ENCODE measurements around the gene TOPORS.
A peak's percentile ranks its signal among the peaks of the same experiment; 100 is the strongest.
"Not testable (repeated sequence)": the region's sequence is repeated elsewhere in the genome, so short reads cannot be mapped to it uniquely, and the experiment has no call there.

The TOPORS gene

DNA sequence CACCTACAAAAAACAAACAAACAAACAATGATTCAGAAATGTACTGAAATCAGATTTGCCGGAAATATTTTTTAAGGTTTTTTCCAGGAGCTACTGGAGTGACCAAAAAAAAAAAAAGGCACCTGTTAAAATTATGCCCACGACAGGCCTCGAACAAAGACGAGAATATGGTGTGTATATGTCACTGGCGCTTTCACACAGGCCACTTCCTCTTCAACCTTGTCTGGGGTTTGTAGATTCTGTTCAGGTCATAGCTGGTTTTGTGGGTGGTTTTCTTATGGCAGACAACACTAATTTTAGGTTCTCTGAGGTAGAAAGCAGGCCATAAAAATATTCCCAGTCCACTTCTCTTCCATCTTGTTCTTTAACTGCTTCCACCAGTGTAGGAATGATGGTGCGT, 13.6 kb upstream of the TOPORS start:
- DNase-seq = no peak

DNA sequence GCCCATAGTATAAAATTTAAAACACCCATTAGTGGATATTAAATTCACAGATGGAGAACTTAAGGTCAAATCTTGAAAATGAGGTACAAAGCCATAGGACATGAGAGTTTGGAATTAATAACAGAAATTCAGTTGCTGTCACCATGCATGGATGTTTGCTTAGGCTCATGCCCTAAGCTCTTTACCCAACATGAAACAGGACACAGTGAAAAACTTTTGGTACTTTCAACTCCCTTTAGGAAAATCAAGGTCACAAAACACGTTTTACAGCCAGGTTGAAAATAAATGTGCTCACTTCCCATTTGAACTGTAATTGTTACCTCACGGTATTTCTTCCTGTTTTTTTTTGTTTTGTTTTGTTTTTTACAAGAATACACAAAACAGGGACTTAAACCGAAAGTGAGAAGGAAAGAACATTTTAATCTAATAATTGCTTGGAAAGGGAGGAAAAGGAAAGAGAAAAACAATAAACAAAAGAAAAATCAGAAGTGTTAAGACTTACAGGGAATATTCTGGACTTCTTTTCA, 6.1 kb upstream of the TOPORS start:
- no peak for DNase-seq

DNA sequence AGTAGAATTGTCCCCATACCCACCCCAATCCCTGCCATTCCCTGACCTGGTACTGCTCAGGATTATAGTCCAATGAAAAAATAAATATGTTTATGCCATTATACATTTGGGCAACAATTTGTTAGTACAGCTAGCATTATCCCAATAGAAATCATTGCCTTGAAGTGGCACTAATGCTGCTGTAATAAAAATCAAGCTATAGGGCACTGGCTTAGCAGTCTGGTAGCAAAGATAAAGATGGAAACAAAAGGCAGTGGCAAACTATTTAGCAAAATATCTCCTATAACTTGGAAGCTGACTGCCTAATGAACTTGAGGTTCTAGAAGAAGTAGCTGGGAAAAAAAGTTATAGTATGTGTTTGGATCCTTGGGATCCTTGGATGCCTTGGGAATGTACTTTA, 2.2 kb upstream of the TOPORS start:
- no peak for DNase-seq

DNA sequence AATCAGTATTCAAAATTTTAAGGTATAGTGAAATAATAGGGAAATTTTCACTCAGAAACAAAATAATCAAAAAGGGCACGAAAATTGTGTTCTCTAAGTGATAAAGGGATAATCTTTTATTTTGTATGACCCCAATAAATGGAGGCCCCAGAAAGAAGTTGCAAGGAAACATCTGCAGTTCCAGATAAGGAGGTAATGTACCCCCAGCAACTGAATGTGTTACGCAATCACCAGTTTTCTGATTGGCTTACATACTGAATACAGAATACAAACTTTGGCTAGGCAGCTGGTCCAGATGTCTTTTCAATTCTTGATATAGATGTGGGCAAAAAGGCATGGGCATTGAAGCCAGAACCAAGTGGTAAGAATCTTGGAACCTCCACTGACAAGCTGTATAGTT, 1.7 kb upstream of the TOPORS start:
- no peak for DNase-seq

DNA sequence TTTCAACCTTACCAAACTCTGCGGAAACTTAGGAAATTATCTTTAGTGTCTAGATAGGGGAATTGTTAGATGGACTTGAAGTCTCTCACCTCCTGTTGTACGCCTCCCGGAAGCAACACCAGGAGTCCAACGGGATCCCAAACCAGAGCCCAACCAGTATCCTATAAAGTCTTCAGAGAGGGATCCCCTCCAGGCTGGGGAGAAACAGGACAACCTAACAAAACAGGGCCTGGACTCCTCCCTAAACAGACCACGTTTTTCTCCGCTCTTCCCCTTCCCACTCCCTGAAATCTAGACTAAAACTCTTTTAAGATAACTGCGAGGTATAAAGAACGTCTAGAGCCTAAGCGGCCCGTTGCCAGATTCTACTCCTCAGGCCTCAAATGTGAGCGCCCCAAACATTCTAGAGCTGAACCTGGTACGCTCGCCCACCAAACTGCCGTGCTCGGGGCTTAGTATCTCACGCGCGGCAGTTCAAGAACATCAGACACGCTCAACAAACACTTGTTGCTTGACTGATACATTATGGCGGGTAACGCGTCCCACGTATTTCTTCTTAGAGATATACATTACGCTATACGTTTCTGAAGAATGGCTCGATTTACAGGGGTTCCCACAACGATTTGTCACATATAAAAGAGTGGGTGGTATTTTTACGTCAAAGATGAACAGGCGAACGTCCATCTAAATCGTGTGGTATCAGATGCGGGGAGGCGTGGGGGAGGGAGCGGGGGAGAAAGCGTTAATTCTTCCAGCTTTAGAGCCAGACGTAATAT, 922 bp downstream of the TOPORS start:
- DNase-seq = peak; percentile 41 to 56

DNA sequence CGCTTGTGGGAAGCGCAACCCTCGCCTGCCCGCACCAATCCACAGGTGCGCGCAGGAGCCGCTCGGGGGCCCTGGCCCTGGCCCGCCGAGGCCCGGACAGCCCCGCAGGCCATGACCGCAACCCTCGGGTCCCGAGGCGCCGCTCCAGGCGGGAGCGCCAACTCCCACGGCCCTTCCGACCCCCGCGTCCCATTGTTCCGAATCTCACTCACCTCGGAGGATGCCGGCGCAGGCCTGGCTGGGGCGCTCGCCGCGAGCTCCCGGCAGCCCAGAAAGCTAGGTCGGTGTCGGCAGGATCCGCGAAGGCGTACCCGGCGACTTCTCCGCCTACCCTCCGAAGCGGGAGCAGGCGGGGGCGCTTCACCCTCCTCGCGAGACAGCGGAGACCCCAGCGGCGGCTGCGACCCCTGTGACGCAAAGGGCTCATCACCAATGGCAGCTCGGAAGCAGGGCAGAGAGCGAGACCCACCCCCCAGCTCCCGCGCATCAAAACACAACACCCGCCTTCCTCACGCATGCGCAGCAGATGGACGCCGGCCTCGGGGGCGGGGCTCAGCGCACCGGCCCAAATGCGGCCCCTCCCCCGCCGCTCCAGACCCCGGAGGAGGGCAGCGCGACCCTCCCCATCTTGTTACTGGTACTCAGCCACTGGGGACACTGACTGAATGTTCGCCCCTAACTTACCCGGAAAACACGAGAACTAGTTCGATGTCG, 1.7 kb downstream of the TOPORS start:
- DNase-seq = peak; percentile 97

DNA sequence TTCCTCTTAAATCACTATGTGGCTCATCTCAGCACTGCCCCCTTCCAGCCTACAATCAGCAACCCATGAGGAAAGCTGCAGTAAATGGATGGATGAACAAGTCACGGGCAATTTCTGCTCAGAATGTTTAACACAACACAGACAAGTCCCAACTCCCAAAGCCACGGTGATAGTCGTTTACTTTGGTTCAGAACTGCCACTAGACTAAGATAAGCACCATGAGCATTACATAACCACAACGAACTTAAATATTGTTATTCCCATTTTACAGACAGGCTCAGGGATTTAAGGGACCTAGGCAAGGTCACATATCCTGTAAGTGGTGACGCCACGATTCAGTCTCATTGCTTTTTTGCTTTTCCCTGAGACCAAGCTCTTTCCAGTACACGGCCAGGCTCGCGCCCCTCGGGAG, 2.2 kb downstream of the TOPORS start:
- DNase-seq = peak in 1 of 2 donors; percentile 7

DNA sequence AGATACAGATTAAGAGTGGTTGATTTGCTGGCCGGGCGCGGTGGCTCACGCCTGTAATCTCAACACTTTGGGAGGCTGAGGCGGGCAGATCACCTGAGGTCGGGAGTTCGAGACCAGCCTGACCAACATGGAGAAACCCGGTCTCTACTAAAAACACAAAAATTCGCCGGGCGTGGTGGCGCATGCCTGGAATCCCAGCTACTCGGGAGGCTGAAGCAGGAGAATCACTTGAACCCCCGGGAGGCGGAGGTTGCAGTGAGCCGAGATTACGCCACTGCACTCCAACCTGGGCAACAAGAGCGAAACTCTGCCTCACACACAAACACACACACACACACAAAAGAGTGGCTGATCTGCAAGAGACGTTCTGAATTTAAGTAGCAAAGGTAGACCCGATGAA, 4.2 kb downstream of the TOPORS start:
- DNase-seq = not testable (repeated sequence)

DNA sequence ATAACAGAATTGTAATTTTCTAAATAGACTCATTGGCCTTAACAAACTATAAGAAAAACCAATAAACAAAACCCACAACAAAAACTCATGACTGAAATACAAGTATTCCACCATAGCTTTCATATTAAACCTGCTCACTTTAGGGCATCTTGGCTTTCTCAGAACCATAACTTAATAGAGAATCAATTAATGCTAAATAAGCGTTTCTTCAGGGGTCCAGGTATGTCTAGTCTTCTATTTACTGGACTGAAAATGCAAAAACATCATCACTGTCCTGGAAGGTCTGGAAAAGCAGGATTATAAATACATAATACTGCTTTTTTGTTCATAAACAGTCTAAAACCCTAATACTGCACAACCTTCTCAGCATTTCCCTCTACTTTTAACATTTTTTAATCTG, 6.5 kb downstream of the TOPORS start:
- DNase-seq = no peak

DNA sequence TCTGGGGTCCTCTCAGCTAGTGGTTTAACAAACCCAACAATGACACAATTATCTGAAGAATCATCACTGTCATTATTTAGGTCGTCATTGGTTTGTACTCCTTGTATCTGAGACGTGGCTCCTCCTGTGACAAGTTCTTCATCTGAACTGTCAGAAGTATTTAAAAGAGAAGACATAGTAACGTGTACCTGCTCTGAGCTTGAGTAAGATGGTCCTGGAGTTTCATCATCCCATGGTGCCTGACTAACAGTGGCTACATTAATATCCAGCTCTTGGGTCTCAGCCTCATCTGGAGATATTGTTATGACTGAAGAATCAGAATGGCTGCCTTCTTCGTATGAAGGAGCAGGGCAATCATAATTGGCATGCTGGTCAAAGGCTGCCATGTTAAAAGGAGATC, 9.3 kb downstream of the TOPORS start:
- DNase-seq = no peak

DNA sequence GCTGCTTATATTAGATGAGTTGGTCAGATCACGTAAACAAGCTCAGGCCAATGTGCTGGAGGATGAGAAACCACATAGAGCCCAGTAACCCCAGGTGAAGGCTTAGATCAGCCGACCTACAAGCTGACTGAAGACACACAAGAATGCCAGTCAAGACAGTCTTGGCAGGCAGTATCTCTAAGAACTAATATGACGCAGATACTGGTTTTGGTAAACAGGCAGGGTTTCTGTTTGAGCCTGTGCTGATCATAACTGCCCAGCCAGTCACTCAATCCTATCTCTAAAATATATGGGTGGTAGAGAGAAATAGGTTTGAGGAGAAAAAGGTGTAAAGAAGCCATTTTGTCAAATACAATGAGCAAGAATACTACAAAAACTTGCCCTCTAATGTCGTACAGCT, 18.6 kb downstream of the TOPORS start:
- no peak for DNase-seq

DNA sequence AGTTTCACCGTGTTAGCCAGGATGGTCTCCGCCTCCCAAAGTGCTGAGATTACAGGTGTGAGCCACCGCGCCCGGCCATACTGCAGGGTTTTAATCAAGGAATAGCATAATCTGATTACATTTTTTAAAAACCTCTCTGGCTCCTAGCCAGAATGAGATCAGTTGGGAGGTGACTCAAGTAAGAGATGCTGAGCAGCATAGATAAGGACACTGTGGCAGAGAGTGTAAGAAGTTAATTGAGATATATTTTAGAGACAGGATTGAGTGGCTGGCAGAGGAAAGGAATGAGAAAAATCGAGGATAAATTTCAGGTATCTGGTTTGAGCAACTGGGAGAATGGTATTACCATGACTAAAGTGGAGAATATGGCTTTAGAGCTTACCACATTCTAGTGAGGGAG, 19.1 kb downstream of the TOPORS start:
- DNase-seq = no peak

DNA sequence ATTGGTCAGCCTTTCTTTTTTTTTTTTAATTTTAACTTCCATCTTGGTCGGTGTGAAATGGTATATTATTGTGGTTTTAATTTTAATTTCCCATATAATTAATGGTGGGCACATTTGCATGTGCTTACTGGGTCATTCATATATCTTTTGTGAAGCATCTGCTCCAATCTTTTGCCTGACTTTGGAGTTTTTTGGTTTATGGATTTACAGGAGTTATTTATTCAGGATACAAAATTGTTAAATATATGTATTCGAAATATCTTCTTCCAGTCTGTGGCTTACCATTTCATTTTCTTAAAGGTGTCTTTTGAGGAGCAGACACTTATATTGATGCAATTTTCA, 25.7 kb downstream of the TOPORS start:
- DNase-seq = no peak

DNA sequence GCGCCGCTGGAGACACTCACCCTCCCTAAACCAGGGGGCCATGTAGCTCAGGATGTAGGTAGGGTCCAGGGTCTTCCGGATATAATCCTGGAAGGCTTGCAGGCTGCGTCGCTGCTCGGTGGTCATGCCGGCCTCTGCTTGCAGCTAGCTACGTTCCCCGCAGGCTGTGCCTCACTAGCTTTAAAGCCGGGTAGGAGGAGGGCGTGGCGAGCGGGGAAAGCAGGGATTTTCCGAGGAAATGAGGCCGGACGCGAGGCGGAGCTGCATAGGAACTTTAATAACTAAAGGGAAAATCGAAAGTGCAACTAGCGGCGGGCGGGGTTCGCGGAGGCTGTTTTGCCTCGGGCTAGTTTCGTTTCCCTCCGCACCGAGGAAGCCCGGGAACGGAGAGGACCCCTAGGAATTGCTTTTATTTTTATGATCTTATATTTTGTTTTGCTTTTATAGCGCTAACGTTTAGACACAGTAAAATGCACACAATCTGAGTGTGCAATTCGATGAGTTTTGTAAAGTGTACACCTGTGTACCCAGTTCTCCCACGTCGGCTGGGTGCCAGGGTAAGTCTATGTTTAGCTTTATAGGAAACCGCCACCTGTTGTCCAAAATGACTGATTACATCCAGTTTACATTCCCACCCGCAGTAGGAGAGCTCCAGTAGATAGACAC, 26.2 kb downstream of the TOPORS start, which contains the start of gene RIGI:
TSS of gene RIGI (minus strand) at position 156 of the 666 bp plus-strand sequence. CDS start at position 126, 30 bp downstream.
- peak; percentile 79 to 90 for DNase-seq

DNA sequence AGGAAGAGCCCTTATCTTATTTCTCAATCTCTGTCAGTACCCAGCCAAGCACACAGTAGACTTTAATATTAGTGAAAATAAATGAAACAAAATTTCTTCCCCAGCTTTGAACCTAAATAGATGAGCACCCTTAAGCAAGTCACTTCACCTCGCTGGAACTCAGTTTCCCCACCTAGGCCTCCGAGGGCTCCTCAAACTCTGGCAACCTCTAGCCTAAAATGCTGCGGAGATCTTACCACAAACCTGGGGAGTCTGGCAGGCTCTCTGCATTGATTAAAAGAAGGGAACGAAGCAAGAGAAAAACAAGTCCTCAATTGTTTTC, 26.7 kb downstream of the TOPORS start:
- no peak for DNase-seq

DNA sequence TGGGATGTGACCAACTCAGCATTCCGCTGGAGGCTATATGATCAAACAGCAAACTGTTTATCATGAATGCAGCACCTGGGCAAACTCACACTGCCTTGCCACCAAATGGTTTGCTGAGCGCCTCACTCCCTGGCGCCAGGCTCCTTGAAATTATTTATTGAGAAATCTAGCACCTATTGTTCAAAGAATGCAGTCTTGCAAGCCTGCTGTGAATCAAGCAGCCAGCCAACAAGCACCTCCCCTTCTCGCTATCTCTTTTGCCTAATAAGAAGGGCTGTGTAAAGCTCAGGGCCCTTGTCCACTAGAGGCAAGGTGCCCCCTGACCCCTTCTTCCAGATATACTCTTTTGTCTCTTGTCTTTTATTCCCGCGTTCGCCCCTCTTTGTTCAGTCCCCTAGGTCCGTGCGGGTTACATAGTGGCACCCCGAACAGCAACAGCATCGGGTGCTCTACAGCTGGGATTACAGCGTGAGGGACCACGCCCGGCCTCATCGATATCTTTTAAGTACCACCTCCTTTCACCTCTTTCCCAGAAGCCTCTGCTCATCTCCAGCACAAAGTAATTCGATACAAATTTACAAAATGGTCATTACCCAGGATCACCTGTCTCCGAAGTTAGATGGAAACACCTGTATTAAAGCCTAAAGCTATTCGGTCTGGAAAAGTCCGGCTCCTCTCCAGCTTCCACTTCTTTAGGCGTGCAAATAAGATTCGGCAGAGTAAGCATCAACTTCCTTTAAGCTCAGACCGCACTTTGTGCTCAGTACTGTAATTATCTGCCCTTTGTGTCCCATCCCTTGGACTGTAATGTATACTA, 27.3 kb downstream of the TOPORS start:
- DNase-seq = peak in 1 of 2 donors; percentile 30

DNA sequence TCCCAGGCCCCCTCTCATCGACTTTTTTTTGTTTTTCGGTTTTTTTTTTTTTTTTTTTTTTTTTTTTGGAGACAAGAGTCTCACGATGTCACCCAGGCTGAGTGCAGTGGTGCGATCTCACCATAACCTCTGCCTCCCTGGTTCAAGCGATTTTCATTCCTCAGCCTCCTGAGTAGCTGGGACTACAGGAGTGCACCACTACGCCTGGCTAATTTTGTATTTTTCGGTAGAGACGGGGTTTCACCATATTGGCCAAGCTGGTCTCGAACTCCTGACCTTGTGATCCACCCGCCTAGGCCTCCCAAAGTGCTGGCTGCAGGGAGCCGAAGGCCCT, 27.9 kb downstream of the TOPORS start:
- not testable (repeated sequence) for DNase-seq

DNA sequence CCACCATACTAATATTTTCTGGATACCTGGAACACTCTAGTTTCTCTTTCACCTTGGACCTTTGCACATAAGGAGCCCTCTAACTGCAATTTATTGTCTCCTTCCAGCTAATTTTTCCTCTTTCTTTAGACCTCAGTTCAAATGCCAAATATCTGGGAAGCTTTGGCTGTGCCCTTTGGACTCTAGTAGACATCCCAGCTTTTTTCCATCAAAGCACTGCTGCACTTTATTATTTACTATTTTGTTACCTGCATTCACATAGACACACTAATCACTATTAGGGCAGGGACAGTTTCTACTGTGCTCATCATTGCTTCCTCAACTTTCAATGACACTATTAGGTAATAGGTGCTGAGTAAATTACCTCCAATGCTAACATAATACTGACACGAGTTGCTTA, 28.5 kb downstream of the TOPORS start:
- DNase-seq = no peak

DNA sequence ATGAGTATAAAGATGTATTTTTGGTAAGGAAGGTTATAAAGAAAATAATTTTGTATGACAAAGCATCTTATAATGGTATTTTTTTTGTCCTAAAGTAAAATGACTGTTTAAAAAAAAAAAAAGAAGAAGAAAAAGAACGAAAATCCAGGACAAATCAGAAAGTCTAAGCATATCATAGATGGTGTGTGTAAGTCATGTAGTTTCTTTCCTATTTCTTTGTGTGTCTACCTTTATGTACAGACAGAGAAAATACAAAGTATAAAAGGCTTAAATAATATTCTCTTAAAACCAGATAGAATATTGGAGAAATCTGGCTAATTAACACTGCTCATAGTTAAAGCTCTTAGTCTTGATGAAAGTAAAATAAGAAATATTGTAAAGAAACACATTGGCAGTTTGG, 34.1 kb downstream of the TOPORS start:
- no peak for DNase-seq

DNA sequence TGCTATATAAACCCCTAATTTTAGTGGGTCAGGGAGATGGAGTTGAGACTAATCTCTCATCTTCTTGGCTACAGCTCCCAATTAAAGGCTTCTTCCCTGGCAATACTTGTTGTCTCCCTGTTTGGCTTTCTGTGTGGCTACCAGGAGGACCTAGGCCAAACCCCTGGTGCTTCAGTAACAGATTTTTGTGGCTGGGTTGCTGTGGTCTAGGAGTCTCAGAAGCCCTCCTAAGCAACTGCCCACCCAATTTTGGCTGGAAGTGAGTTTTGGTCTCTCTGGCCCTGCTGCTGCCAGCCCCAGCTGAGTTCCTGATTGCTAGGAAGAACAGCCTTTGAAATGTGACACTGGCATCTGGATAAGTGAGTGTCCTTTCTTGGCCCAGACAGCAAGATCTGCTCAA, 36.1 kb downstream of the TOPORS start:
- DNase-seq = no peak

DNA sequence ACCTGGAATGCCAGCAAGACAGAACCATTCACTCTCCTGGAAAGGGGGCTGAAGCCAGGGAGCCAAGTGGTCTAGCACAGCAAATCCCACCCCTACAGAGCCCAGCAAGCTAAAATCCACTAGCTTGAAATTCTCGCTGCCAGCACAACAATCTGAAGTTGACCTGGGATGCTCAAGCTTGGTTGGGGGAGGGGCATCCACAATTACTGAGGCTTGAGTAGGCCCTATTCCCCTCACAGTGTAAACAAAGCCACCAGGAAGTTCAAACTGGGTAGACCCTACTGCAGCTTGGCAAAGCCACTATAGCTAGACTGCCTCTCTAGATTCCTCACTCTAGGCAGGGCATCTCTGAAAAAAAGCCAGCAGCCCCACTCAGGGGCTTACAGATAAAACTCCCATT, 43.7 kb downstream of the TOPORS start:
- DNase-seq = no peak

DNA sequence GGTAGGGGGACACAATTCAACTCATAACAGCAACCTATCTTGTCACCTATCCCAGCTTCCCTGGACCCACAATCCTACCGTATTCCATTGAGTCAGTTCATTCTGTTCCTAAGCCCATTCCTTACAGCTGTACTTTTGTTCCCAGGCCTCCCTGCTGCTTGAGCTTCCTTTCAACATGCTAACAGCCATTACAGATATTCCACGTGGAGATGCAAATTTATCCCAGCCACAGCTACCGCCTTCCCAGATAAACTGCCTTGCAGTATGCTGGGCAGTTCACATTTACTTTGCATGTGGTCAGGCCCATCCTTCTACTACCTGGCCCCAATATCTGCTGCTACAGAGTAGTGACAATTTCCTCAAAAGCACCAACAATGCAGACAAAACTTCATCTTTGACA, 49.4 kb downstream of the TOPORS start:
- no peak for DNase-seq

DNA sequence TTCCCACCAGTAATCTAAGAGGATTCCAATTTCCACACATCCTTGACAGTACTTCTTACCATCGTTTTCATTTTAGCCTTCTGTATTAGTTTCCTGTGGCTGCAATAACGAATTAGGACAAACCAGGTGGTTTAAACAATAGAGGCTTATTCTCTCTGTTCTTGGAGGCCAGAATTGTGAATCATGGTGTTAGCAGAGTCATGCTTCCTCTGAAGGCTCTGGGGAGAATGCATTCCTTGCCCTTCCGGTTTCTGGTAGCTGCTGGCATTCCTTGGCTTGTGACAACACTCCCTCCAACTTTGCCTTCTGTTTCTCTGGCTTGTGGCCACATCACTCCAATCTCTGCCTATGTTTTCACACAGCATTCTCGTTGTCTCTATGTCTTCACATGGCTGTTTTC, 49.9 kb downstream of the TOPORS start:
- no peak for DNase-seq

Measured in CD4-positive, alpha-beta T cell treated with Interleukin-1 beta for 1 hour (primary cell).